H1 (cell line): ENCODE measurements around the gene TMEM164. TPM values are rescaled to one million over a fixed set of nuclear protein-coding genes. Genes with fewer than 3 reads are reported as not detected.

Source experiments
- CTCF ChIA-PET: fragments of 300-600 bp; sonication (Branson Sonifier 250); formaldehyde crosslinking; loops from one replicate; lab custom pipeline; 2021; ENCODE audit not compliant: partially characterized antibody; lab: Charles Lee
- POLR2A ChIA-PET: fragments of 300-600 bp; sonication (Branson Sonifier 250); formaldehyde crosslinking; loops from one replicate; lab custom pipeline; 2021; ENCODE audit warnings: inconsistent platforms; ENCODE audit not compliant: partially characterized antibody; lab: Charles Lee
- DNase-seq, 2 experiments: peaks; one replicate each; pipeline versions ENCODE4 v3.0.0 to v3.0.0-alpha.2; 2010 to 2022; ENCODE audit warnings: low spot score in 2 of 2, low read depth in 1 of 2, mixed read lengths in 1 of 2
- FAIRE-seq: peaks from 2 replicates; lab custom pipeline; 2011; peaks lifted over from hg19 to GRCh38; lab: Jason Lieb, UNC
- H2AFZ ChIP-seq: 2 replicates; pipeline ENCODE4 v1.8.1; 2012; ENCODE audit warnings: low read length, inconsistent platforms
- H2AK5ac ChIP-seq: 2 replicates; pipeline ENCODE4 v1.6.1; 2013; ENCODE audit warnings: low read depth, low read length
- H2BK120ac ChIP-seq: replicated peaks from 2 replicates; pipeline ENCODE3; 2013; ENCODE audit warnings: low read depth, low read length, inconsistent platforms
- H2BK12ac ChIP-seq: 2 replicates; pipeline ENCODE4 v1.6.1; 2013; ENCODE audit warnings: low read depth, low read length
- H2BK15ac ChIP-seq: 2 replicates; pipeline ENCODE4 v1.6.1; 2013; ENCODE audit warnings: low read length
- H2BK20ac ChIP-seq: 2 replicates; pipeline ENCODE4 v1.6.1; 2013; ENCODE audit warnings: low read length
- H2BK5ac ChIP-seq: 2 replicates; pipeline ENCODE4 v1.6.1; 2013; ENCODE audit warnings: low read depth, low read length
- H3K14ac ChIP-seq: 2 replicates; pipeline ENCODE4 v1.6.1; 2013; ENCODE audit warnings: inconsistent platforms; ENCODE audit not compliant: insufficient read length
- H3K18ac ChIP-seq: 2 replicates; pipeline ENCODE4 v1.6.1; 2013; ENCODE audit warnings: low read length; ENCODE audit errors: extremely low read depth
- H3K23ac ChIP-seq: 2 replicates; pipeline ENCODE4 v1.6.1; 2013; ENCODE audit warnings: inconsistent platforms; ENCODE audit not compliant: insufficient read length
- H3K23me2 ChIP-seq: 2 replicates; pipeline ENCODE4 v1.6.1; 2013; ENCODE audit warnings: low read depth, low read length
- H3K27ac ChIP-seq: 2 replicates; pipeline ENCODE4 v1.6.1; 2011; ENCODE audit warnings: low read depth, low read length, inconsistent platforms
- H3K27me3 ChIP-seq, 4 experiments: replicated peaks in 1 of 4; 1 replicate in 1 of 4; 2 replicates in 3 of 4; pipeline versions ENCODE4 v1.6.1 to v1.8.1; 2011 to 2013; ENCODE audit warnings: low read length in 3 of 4, mild to moderate bottlenecking in 3 of 4, inconsistent platforms in 2 of 4, mixed read lengths in 2 of 4, moderate library complexity in 1 of 4; ENCODE audit not compliant: control insufficient read depth in 3 of 4, insufficient read depth in 3 of 4; ENCODE audit errors: extremely low read depth in 1 of 4
- H3K36me3 ChIP-seq, 4 experiments: 2 replicates each; pipeline versions ENCODE4 v1.6.1 to v1.8.1; 2011 to 2013; ENCODE audit warnings: mild to moderate bottlenecking in 4 of 4, low read length in 3 of 4, moderate library complexity in 2 of 4, control low read depth in 1 of 4, inconsistent platforms in 1 of 4; ENCODE audit not compliant: insufficient read depth in 4 of 4, control insufficient read depth in 2 of 4
- H3K4ac ChIP-seq: replicated peaks from 2 replicates; pipeline ENCODE3; 2013; ENCODE audit warnings: low read length, low read depth, mixed read lengths, inconsistent platforms; ENCODE audit not compliant: insufficient read length
- H3K4me1 ChIP-seq, 4 experiments: replicated peaks in 1 of 4; 1 replicate in 1 of 4; 2 replicates in 3 of 4; pipeline versions ENCODE4 v1.6.1 to v1.8.1; 2011 to 2013; ENCODE audit warnings: low read length in 3 of 4, inconsistent platforms in 2 of 4, mixed read lengths in 1 of 4; ENCODE audit not compliant: insufficient read depth in 4 of 4, control insufficient read depth in 3 of 4
- H3K4me2 ChIP-seq, 2 experiments: 2 replicates each; pipeline versions ENCODE4 v1.6.1 to v1.8.1; 2011 to 2013; ENCODE audit warnings: low read depth in 2 of 2, low read length in 2 of 2, control low read depth in 1 of 2, inconsistent platforms in 1 of 2, mild to moderate bottlenecking in 1 of 2; ENCODE audit not compliant: insufficient read depth in 1 of 2
- H3K4me3 ChIP-seq, 4 experiments: fragments of 200-600, 300-600 bp in 1 of 4; sonication (generic), shearing (Covaris generic), sonication (Bioruptor Twin) in 1 of 4; 2 replicates each; pipeline versions ENCODE4 v1.5.1 to v1.8.1; 2011 to 2016; ENCODE audit warnings: low read length in 4 of 4, low read depth in 3 of 4, control low read depth in 2 of 4, inconsistent platforms in 2 of 4, mild to moderate bottlenecking in 2 of 4, mixed read lengths in 1 of 4, moderate library complexity in 1 of 4; ENCODE audit not compliant: insufficient read depth in 2 of 4; ENCODE audit errors: extremely low read depth in 1 of 4
- H3K56ac ChIP-seq: replicated peaks from 2 replicates; pipeline ENCODE3; 2013; ENCODE audit warnings: low read depth, mild to moderate bottlenecking, mixed read lengths, low read length, inconsistent platforms; ENCODE audit not compliant: insufficient read length
- H3K79me1 ChIP-seq: 2 replicates; pipeline ENCODE4 v1.6.1; 2013; ENCODE audit warnings: low read depth, low read length, control low read depth
- H3K79me2 ChIP-seq, 2 experiments: 2 replicates each; pipeline versions ENCODE4 v1.6.1 to v1.8.1; 2012 to 2013; ENCODE audit warnings: low read length in 2 of 2, mild to moderate bottlenecking in 2 of 2, inconsistent platforms in 1 of 2; ENCODE audit not compliant: insufficient read depth in 2 of 2, control insufficient read depth in 1 of 2
- H3K9ac ChIP-seq, 4 experiments: replicated peaks in 1 of 4; 1 replicate in 1 of 4; 2 replicates in 3 of 4; pipeline versions ENCODE4 v1.6.1 to v1.8.1; 2011 to 2013; ENCODE audit warnings: low read depth in 3 of 4, low read length in 3 of 4, control low read depth in 2 of 4, mild to moderate bottlenecking in 2 of 4, moderate library complexity in 2 of 4, inconsistent platforms in 1 of 4; ENCODE audit errors: extremely low read depth in 1 of 4
- H3K9me3 ChIP-seq, 2 experiments: 2 replicates each; pipeline versions ENCODE4 v1.6.1 to v1.8.1; 2012 to 2013; ENCODE audit warnings: mild to moderate bottlenecking in 2 of 2, moderate library complexity in 2 of 2, control low read depth in 1 of 2, inconsistent platforms in 1 of 2, low read depth in 1 of 2, low read length in 1 of 2, mixed read lengths in 1 of 2; ENCODE audit not compliant: insufficient read depth in 2 of 2
- H4K20me1 ChIP-seq, 2 experiments: replicated peaks in 1 of 2; 2 replicates each; pipeline versions ENCODE3 to v1.8.1; 2011 to 2013; ENCODE audit warnings: inconsistent platforms in 2 of 2, low read length in 2 of 2, mild to moderate bottlenecking in 1 of 2; ENCODE audit not compliant: insufficient read depth in 2 of 2, control insufficient read depth in 1 of 2
- H4K5ac ChIP-seq: 2 replicates; pipeline ENCODE4 v1.6.1; 2013; ENCODE audit warnings: low read length, low read depth, mixed read lengths, inconsistent platforms; ENCODE audit not compliant: insufficient read length
- H4K8ac ChIP-seq: 2 replicates; pipeline ENCODE4 v1.8.0; 2013; ENCODE audit warnings: mild to moderate bottlenecking, moderate library complexity, low read length, inconsistent platforms; ENCODE audit not compliant: insufficient read depth; ENCODE audit errors: extremely low read depth
- H4K91ac ChIP-seq: replicated peaks from 2 replicates; pipeline ENCODE3; 2013; ENCODE audit warnings: low read length, mixed read lengths, inconsistent platforms; ENCODE audit not compliant: insufficient read length
- ATF3 ChIP-seq: IDR thresholded peaks from 2 replicates; pipeline ENCODE4 v1.6.1; 2011; ENCODE audit warnings: low read depth, mild to moderate bottlenecking, low read length; ENCODE audit not compliant: insufficient read depth
- CHD1 ChIP-seq: IDR thresholded peaks from 2 replicates; pipeline ENCODE4 v1.6.1; 2012; ENCODE audit warnings: low read depth, low read length, improper control_type of control experiment
- KDM4A ChIP-seq: IDR thresholded peaks from one replicate; pipeline ENCODE4 v1.7.1; 2012; ENCODE audit warnings: low read depth, mild to moderate bottlenecking, moderate library complexity, low read length, inconsistent platforms; ENCODE audit not compliant: severe bottlenecking
- NANOG ChIP-seq: IDR thresholded peaks from 2 replicates; pipeline ENCODE4 v1.6.1; 2011; ENCODE audit warnings: low read length, low read depth, mild to moderate bottlenecking, inconsistent platforms; ENCODE audit not compliant: insufficient read depth, poor library complexity, severe bottlenecking
- YY1 ChIP-seq: IDR thresholded peaks from 2 replicates; pipeline ENCODE4 v1.6.1; 2011; ENCODE audit warnings: low read depth, mild to moderate bottlenecking, low read length
- WGBS, 2 experiments: shearing (Covaris generic) in 1 of 2; methylation state at CpG; one replicate each; pipeline versions ENCODE4 v1.1.6 to v1.1.7; 2013 to 2015; ENCODE audit warnings: low lambda C conversion rate in 2 of 2, mixed read lengths in 2 of 2, inconsistent platforms in 1 of 2, low coverage in 1 of 2, missing lambda C conversion rate in 1 of 2; ENCODE audit not compliant: insufficient replicate concordance in 2 of 2, insufficient coverage in 1 of 2, insufficient read length in 1 of 2; ENCODE audit errors: extremely low coverage in 1 of 2, missing lambda C conversion rate in 1 of 2; 5-methylcytosine and 5-hydroxymethylcytosine counted together
- polyA plus RNA-seq, 7 experiments: library from polyadenylated mRNA; depleted of rRNA in 3 of 7; stranded (reverse) in 5 of 7; unstranded in 2 of 7; fragments of >200 nt in 5 of 7; fragments of 200-250 nt in 2 of 7; gene quantifications; 1 replicate in 5 of 7; 2 replicates in 1 of 7; 4 replicates in 1 of 7; pipeline versions ENCODE4 v1.2.1 to v1.2.3, GENCODE V29; 2011 to 2013; ENCODE audit warnings: missing spikeins in 2 of 7, mixed read lengths in 2 of 7
- total RNA-seq: library from RNA; stranded (reverse); fragmentation: NEBNext Ultra II Directional; extraction: Animal tissue kit (Norgen Biotek cat#: 25700); gene quantifications from 2 replicates; pipeline ENCODE4 v1.2.1, GENCODE V29; 2021

The TMEM164 gene
- total and polyA plus RNA-seq, 2 of the 8 experiments (the other 6 are each of a cell fraction or from before 2014, with no cell fraction given): 7.3 to 14.8 TPM

DNA sequence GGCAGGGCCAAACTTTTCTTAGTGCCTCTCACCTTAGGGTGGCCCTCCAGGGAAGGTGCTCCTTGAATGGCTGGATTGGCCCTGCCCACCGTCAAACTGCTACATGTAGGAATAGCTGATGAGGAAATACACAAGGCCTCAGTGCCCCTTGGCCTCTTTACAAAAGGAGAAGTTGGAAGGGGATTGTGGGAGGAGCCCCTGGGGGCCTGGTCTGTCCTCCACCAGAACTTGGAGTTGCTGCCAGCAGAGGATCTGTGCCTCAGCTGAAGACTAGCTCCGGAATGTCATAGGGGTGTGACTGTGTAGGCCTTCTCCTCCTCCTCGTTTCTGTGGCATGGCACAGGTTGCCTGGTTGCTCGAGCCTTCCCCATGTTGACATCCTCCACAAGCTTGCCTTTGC is 172.2 kb downstream of the TMEM164 start:
- Histone ChIP-seq H3K4me2 (no peak overlapping the region), H4K5ac (no peak overlapping the region), H3K56ac (no peak overlapping the region), H3K14ac (no peak overlapping the region), H4K8ac (no peak overlapping the region), H4K20me1 (peaks cover 0 to 1% of the 10 kb centered on the region in 2 experiments), H3K9ac (no peak overlapping the region), H3K36me3 (no peaks in the 10 kb centered on the region), H4K91ac (no peak overlapping the region), H2BK20ac (no peak overlapping the region), H3K4ac (no peak overlapping the region), H3K4me3 (no peak overlapping the region), H3K79me2 (no peaks in the 10 kb centered on the region), H3K23ac (no peak overlapping the region), H3K23me2 (no peaks in the 10 kb centered on the region; the same call in 1 of the 2 replicates), H2BK120ac (no peak overlapping the region), H3K27me3 (no peaks in the 10 kb centered on the region), H2BK15ac (no peak overlapping the region), H3K27ac (no peak overlapping the region), H2BK5ac (no peak overlapping the region), H3K18ac (no peak overlapping the region), H2AK5ac (no peak overlapping the region), H3K4me1 (no peaks in the 10 kb centered on the region), H2BK12ac (no peak overlapping the region)
- no peak for DNase-seq
- WGBS, 2 experiments: 92% methylated on average over 3 of the region's 4 CpGs; no CpG with 5 or more reads in 1 of the 2 experiments
- ChIA-PET POLR2A (no interaction called here), CTCF (interaction anchor here (0.6 to 34.1 kb wide), 6 partner anchors 7 to 672 kb away, joined by 3 to 742 read pairs (median 4); no protein-coding TSS in a partner anchor)
- no peak for FAIRE-seq
- TF ChIP-seq NANOG: no peak
- no peak for TF ChIP-seq ATF3
- no peak for TF ChIP-seq KDM4A
- no peak for TF ChIP-seq YY1
- TF ChIP-seq CHD1: no peak
- TF ChIP-seq, all 59 proteins: peak for 0
- Histone ChIP-seq H3K79me1 (no peaks in the 10 kb centered on the region), H2AFZ (no peak overlapping the region), H3K9me3 (no peaks in the 10 kb centered on the region)
